Measurements from ENCODE around the gene ADGRB2. TPM values are rescaled to one million over a fixed set of nuclear protein-coding genes. Genes with fewer than 3 reads are reported as not detected.

Gene ADGRB2
- total RNA-seq, 2 experiments from 2014 or later, result 4.0 to 11.4 TPM

GRCh38 chr1:31745096-31745945 lies 18.8 kb downstream of the ADGRB2 start:
- H3K27ac ChIP-seq (ENCODE audit: low read depth, low read length, poor library complexity, severe bottlenecking), result peak overlapping the region; percentile 80
- no peaks in the 10 kb centered on the region for H3K9me2 ChIP-seq (ENCODE audit: insufficient read depth, low read length)
- DNase-seq (ENCODE audit: low spot score), result peak; percentile 82
- H3K36me3 ChIP-seq (ENCODE audit: insufficient read depth, low read length), result no peaks in the 10 kb centered on the region
- peaks cover 40% of the 10 kb centered on the region for H3K4me1 ChIP-seq (ENCODE audit: insufficient read depth, low read length, poor library complexity, severe bottlenecking)
- peak overlapping the region; percentile 55; the same call in 1 of the 2 replicates for H2AFZ ChIP-seq (ENCODE audit: low read length)
- CTCF ChIA-PET (ENCODE audit: unreplicated experiment), result interaction anchor here (0.6 to 1.8 kb wide), 12 partner anchors 11 to 95 kb away, joined by 3 to 13 read pairs (median 4); no protein-coding TSS in a partner anchor
- no peaks in the 10 kb centered on the region for H3K79me2 ChIP-seq (ENCODE audit: insufficient read depth, low read depth, low read length)
- POLR2A ChIA-PET, result interaction anchor here (0.6 to 1.9 kb wide), 6 partner anchors 31 to 258 kb away, joined by 3 to 5 read pairs (median 4); no protein-coding TSS in a partner anchor
- H4K20me1 ChIP-seq (ENCODE audit: insufficient read depth, low read length), result no peaks in the 10 kb centered on the region
- H3K4me3 ChIP-seq (ENCODE audit: low read depth, low read length, poor library complexity, severe bottlenecking), result peak overlapping the region; percentile 51
- H3K9me3 ChIP-seq (ENCODE audit: low read length), result no peaks in the 10 kb centered on the region
- intact Hi-C loops (cut with micrococcal nuclease; ENCODE audit: unreplicated experiment), result loop anchor here (1.0 kb wide), 3 partner anchors 31 to 81 kb away; no protein-coding TSS in a partner anchor
- H3K4me2 ChIP-seq (ENCODE audit: low read length), result peak overlapping the region; percentile 83
- TF ChIP-seq CTCF (conservative IDR thresholded peaks at IDR 0.05; ENCODE audit: low read length), result peak; percentile 83
- TF ChIP-seq EZH2phosphoT487 (IDR thresholded peaks at IDR 0.05; ENCODE audit: borderline replicate concordance, low read depth, low read length), result no peak
- no TSS peak for BruUV-seq (replicated peaks)

GRCh38 chr1:31744165-31744888 lies 19.8 kb downstream of the ADGRB2 start:
- ChIA-PET POLR2A (interaction anchor here (1.0 to 1.9 kb wide), 3 partner anchors 33 to 45 kb away, joined by 3 to 5 read pairs (median 4); no protein-coding TSS in a partner anchor), CTCF (ENCODE audit: unreplicated experiment) (interaction anchor here (0.8 to 1.8 kb wide), 4 partner anchors 10 to 69 kb away, joined by 3 to 9 read pairs (median 6); no protein-coding TSS in a partner anchor)
- no peaks in the 10 kb centered on the region for H3K9me2 ChIP-seq (ENCODE audit: insufficient read depth, low read length)
- H4K20me1 ChIP-seq (ENCODE audit: insufficient read depth, low read length), result no peaks in the 10 kb centered on the region
- intact Hi-C loops (cut with micrococcal nuclease; ENCODE audit: unreplicated experiment), result no loop called here
- no TSS peak for BruUV-seq (replicated peaks)
- peak overlapping the region; percentile 80 for H3K27ac ChIP-seq (ENCODE audit: low read depth, low read length, poor library complexity, severe bottlenecking)
- H3K9me3 ChIP-seq (ENCODE audit: low read length), result no peaks in the 10 kb centered on the region
- H2AFZ ChIP-seq (ENCODE audit: low read length), result peak overlapping the region; percentile 55
- peak overlapping the region; percentile 51 for H3K4me3 ChIP-seq (ENCODE audit: low read depth, low read length, poor library complexity, severe bottlenecking)
- no peaks in the 10 kb centered on the region for H3K36me3 ChIP-seq (ENCODE audit: insufficient read depth, low read length)
- peak overlapping the region; percentile 83 for H3K4me2 ChIP-seq (ENCODE audit: low read length)
- peaks cover 48% of the 10 kb centered on the region for H3K4me1 ChIP-seq (ENCODE audit: insufficient read depth, low read length, poor library complexity, severe bottlenecking)
- no peaks in the 10 kb centered on the region for H3K79me2 ChIP-seq (ENCODE audit: insufficient read depth, low read depth, low read length)
- DNase-seq (ENCODE audit: low spot score), result peak; percentile 92
- TF ChIP-seq EZH2phosphoT487 (IDR thresholded peaks at IDR 0.05; ENCODE audit: borderline replicate concordance, low read depth, low read length) (no peak), CTCF (conservative IDR thresholded peaks at IDR 0.05; ENCODE audit: low read length) (no peak)

Data from OCI-LY7 (cell line).